OCI-M1 (cell line): ENCODE measurements around the gene PCMT1.

ENCODE experiments used
- DNase-seq: peaks from one replicate; lab custom pipeline; 2025; lab: John Stamatoyannopoulos, UW

The PCMT1 gene

GRCh38 chr6:149855040-149855654 is 105.6 kb downstream of the PCMT1 start:
- DNase-seq = no peak

- DNase-seq = no peak
Measured at GRCh38 chr6:149855741-149856140, 106.2 kb downstream of the PCMT1 start.

DNA sequence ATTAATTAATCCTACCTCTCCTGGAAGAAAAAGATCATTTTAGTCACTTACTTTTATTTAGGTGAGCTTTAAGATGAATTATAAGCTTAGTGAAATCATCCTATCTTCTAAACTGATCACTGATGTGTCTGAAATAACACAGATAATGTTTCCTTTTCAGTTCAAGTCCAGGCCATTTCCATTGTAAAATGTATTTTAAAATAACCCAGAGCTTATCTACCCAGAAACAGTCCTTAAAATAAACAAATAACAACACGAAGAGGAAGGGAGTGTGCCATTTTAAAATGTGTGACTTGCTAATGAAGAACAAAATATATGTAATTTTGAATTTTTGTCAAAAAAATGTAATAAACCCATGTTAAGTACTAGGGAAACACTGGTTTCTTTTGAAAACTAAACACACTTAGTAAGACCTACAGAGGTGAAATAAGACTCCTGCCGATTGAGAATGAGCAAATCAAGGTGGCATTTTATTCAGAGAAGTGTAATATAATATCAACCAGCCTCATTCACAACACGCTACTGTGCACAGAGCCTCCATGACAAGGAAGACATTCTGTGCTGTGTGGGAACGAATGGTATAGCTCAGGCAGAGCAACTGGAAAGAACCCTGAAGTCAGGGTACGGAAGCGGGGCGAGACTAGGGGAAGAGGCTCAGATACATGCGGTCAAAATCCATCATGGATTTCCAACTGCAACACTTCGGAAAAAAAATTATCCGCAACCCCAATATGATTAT is 106.9 kb downstream of the PCMT1 start:
- DNase-seq = no peak

GRCh38 chr6:149857541-149857940 is 108.0 kb downstream of the PCMT1 start:
- DNase-seq = no peak

- no peak for DNase-seq
Measured at GRCh38 chr6:149859368-149859767, 109.8 kb downstream of the PCMT1 start.

DNA sequence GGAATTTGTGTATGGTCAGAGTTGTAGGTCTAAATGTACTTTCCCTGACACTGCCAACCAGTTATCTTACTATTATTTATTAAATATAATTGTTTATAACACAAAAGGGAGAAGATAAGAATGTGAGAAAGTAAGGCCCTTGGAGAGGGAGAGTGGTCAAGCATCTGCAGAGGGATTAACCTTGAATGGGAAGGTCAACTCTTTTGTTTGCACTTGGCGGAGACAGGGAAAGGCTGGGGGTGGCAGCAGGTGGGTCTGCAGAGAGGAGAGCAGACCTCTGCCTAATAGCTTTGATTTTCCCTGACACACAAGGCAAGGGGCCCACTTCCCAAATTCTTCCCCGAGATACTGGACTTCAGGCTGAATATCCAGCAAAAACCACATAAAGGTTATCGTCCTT is 110.4 kb downstream of the PCMT1 start:
- DNase-seq = no peak

DNA sequence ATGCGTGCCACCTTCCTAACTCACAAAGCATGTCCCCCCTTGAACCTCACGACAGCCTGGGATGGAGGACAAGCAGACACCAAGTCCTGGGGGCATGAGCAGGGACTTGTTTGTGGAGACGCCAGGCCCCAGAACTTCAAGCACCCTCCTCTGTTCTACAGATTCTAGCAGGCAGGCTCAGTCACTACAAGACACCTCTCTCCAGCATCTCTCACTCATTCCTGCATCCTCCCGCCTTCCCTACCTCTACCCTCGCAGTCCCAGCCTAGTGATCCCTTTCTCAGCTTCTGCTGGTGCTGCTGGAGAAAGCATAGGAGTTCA is 110.9 kb downstream of the PCMT1 start:
- DNase-seq = no peak
